ENCODE data around the gene IL10RB. TPM values are rescaled to one million over a fixed set of nuclear protein-coding genes. Genes with fewer than 3 reads are reported as not detected.

IL10RB gene
- total RNA-seq, 4 donors from 2014 or later = 17.5 to 27.3 (median 21.3) TPM

- Histone ChIP-seq H3K27me3 (no peaks in the 10 kb centered on the region), H3K4me3 (no peak overlapping the region), H3K36me3 (peaks cover 0 to 52% (median 0%) of the 10 kb centered on the region in 3 donors), H3K27ac (no peak overlapping the region), H3K9me3 (peaks cover 0 to 18% (median 0%) of the 10 kb centered on the region in 4 donors), H3K4me1 (peaks cover 0 to 22% (median 7%) of the 10 kb centered on the region in 4 donors)
- TF ChIP-seq EP300 (IDR thresholded peaks at IDR 0.05) (no peak), CTCF (IDR thresholded peaks at IDR 0.05) (no peak), POLR2A (IDR thresholded peaks at IDR 0.05) (no peak)
- WGBS, 2 donors = 100% methylated on average over 1 of the region's 1 CpG
- DNase-seq (ENCODE audit: low spot score in 2 of 2) = no peak
Measured at GRCh38 chr21:33332143-33332542, 66.0 kb downstream of the IL10RB start.

- Histone ChIP-seq H3K9me3 (peaks cover 0 to 18% (median 0%) of the 10 kb centered on the region in 4 donors), H3K27ac (no peak overlapping the region), H3K36me3 (peaks cover 0 to 64% (median 0%) of the 10 kb centered on the region in 3 donors), H3K4me1 (peaks cover 0 to 8% (median 3%) of the 10 kb centered on the region in 4 donors), H3K27me3 (no peaks in the 10 kb centered on the region), H3K4me3 (no peak overlapping the region)
- TF ChIP-seq POLR2A (IDR thresholded peaks at IDR 0.05) = no peak
- TF ChIP-seq EP300 (IDR thresholded peaks at IDR 0.05) = no peak
- TF ChIP-seq CTCF (IDR thresholded peaks at IDR 0.05) = no peak
- no peak for DNase-seq (ENCODE audit: low spot score in 2 of 2)
- 71 to 83% methylated on average over 4 of the region's 4 CpGs for WGBS, 2 donors
Measured at GRCh38 chr21:33334191-33334590, 68.0 kb downstream of the IL10RB start.

GRCh38 chr21:33334824-33335223, 68.7 kb downstream of the IL10RB start:
- TF ChIP-seq EP300 (IDR thresholded peaks at IDR 0.05) (no peak), CTCF (IDR thresholded peaks at IDR 0.05) (no peak), POLR2A (IDR thresholded peaks at IDR 0.05) (no peak)
- Histone ChIP-seq H3K27ac (no peak overlapping the region), H3K9me3 (peaks cover 0 to 18% (median 0%) of the 10 kb centered on the region in 4 donors), H3K27me3 (no peaks in the 10 kb centered on the region), H3K36me3 (peaks cover 0 to 61% (median 0%) of the 10 kb centered on the region in 3 donors), H3K4me3 (no peak overlapping the region), H3K4me1 (peaks cover 0 to 8% (median 3%) of the 10 kb centered on the region in 4 donors)
- 86 to 87% methylated on average over 2 of the region's 2 CpGs for WGBS, 2 donors
- DNase-seq (ENCODE audit: low spot score in 2 of 2) = no peak

- Histone ChIP-seq H3K36me3 (peaks cover 0 to 68% (median 6%) of the 10 kb centered on the region in 3 donors), H3K27ac (no peak overlapping the region), H3K27me3 (no peaks in the 10 kb centered on the region), H3K9me3 (no peaks in the 10 kb centered on the region), H3K4me1 (peaks cover 0 to 7% (median 0%) of the 10 kb centered on the region in 4 donors), H3K4me3 (no peak overlapping the region)
- TF ChIP-seq CTCF (IDR thresholded peaks at IDR 0.05) (no peak), POLR2A (IDR thresholded peaks at IDR 0.05) (no peak)
- DNase-seq (ENCODE audit: low spot score in 2 of 2) = no peak
- 92 to 97% methylated on average over 1 of the region's 1 CpG for WGBS, 2 donors
Measured at GRCh38 chr21:33339135-33339534, 73.0 kb downstream of the IL10RB start.

- DNase-seq (ENCODE audit: low spot score in 2 of 2) = no peak
- H3K9me3 ChIP-seq = no peaks in the 10 kb centered on the region
- H3K36me3 ChIP-seq = peaks cover 0 to 68% (median 6%) of the 10 kb centered on the region in 3 donors
- no peaks in the 10 kb centered on the region for H3K27me3 ChIP-seq
- no peak overlapping the region for H3K4me3 ChIP-seq
- WGBS, 2 donors = 31 to 39% methylated on average over 2 of the region's 2 CpGs
- H3K27ac ChIP-seq = no peak overlapping the region
- H3K4me1 ChIP-seq = peaks cover 0 to 7% (median 0%) of the 10 kb centered on the region in 4 donors
- TF ChIP-seq CTCF (IDR thresholded peaks at IDR 0.05) (no peak), EP300 (IDR thresholded peaks at IDR 0.05) (no peak), POLR2A (IDR thresholded peaks at IDR 0.05) (no peak)
Measured at GRCh38 chr21:33339918-33340317, 73.8 kb downstream of the IL10RB start.
